B cell (primary cell): ENCODE results near the gene TBX6. TPM values are rescaled to one million over a fixed set of nuclear protein-coding genes. Genes with fewer than 3 reads are reported as not detected.
A peak's percentile ranks its signal among the peaks of the same experiment; 100 is the strongest.

ENCODE experiments used
- ATAC-seq: fragments of 200-7000 bp; cut with Tn5 transposase; one replicate; pipeline ENCODE4 v1.10.0; 2021; ENCODE audit warnings: low read depth, mild to moderate bottlenecking, moderate number of reproducible peaks, moderate library complexity
- CTCF ChIA-PET: fragments of 350-600 bp; sonication (Branson Sonifier 250); formaldehyde crosslinking; loops from one replicate; lab custom pipeline; 2021; ENCODE audit warnings: antibody characterized with exemption, inconsistent platforms; lab: Charles Lee
- POLR2A ChIA-PET: fragments of 350-600 bp; sonication (Branson Sonifier 250); formaldehyde crosslinking; loops from one replicate; lab custom pipeline; 2021; ENCODE audit warnings: antibody characterized with exemption; lab: Charles Lee
- DNase-seq: peaks from one replicate; pipeline ENCODE4 v3.0.0; 2013
- H2AFZ ChIP-seq: 2 replicates; pipeline ENCODE4 v1.6.1; 2012; ENCODE audit warnings: mild to moderate bottlenecking, low read depth, low read length; ENCODE audit not compliant: insufficient read depth, poor library complexity, severe bottlenecking
- H3K27ac ChIP-seq, 2 donors: 1 replicate in 1 of 2; 2 replicates in 1 of 2; pipeline ENCODE4 v1.5.1; 2012 to 2013; ENCODE audit warnings: low read length in 2 of 2, mild to moderate bottlenecking in 2 of 2, moderate library complexity in 1 of 2
- H3K27me3 ChIP-seq, 4 experiments: fragments of 200-600 bp in 1 of 4; sonication (generic) in 1 of 4; replicated peaks in 1 of 4; 1 replicate in 2 of 4; 2 replicates in 2 of 4; pipeline versions ENCODE4 v1.6.1 to v1.7.0; 2013 to 2016; ENCODE audit warnings: low read length in 3 of 4, mild to moderate bottlenecking in 2 of 4, mixed read lengths in 1 of 4, moderate library complexity in 1 of 4; ENCODE audit not compliant: insufficient read depth in 4 of 4, control insufficient read depth in 3 of 4; ENCODE audit errors: control extremely low read depth in 1 of 4
- H3K36me3 ChIP-seq, 2 experiments: replicated peaks in 1 of 2; 1 replicate in 1 of 2; 2 replicates in 1 of 2; pipeline versions ENCODE4 v1.6.1 to v1.7.1; 2013; ENCODE audit warnings: low read length in 1 of 2; ENCODE audit not compliant: insufficient read depth in 2 of 2, control insufficient read depth in 1 of 2; ENCODE audit errors: control extremely low read depth in 1 of 2, extremely low read depth in 1 of 2
- H3K4me1 ChIP-seq, 2 donors: fragments of 200-600 bp in 1 of 2; sonication (generic) in 1 of 2; 1 replicate in 1 of 2; 2 replicates in 1 of 2; pipeline versions ENCODE4 v1.5.1 to v1.6.1; 2013 to 2017; ENCODE audit warnings: low read length in 2 of 2; ENCODE audit not compliant: control insufficient read depth in 2 of 2, insufficient read depth in 2 of 2
- H3K4me2 ChIP-seq: replicated peaks from 2 replicates; pipeline ENCODE3; 2012; ENCODE audit warnings: mild to moderate bottlenecking, low read depth, low read length; ENCODE audit not compliant: poor library complexity, severe bottlenecking
- H3K4me3 ChIP-seq, 5 experiments: fragments of 200-600 bp in 1 of 5; sonication (generic) in 1 of 5; 1 replicate in 3 of 5; 2 replicates in 2 of 5; pipeline versions ENCODE4 v1.5.1 to v1.7.0; 2011 to 2016; ENCODE audit warnings: low read length in 4 of 5, mild to moderate bottlenecking in 4 of 5, low read depth in 2 of 5, control low read depth in 1 of 5, moderate library complexity in 1 of 5; ENCODE audit not compliant: insufficient read depth in 1 of 5; ENCODE audit errors: control extremely low read depth in 1 of 5, extremely low read depth in 1 of 5
- H3K79me2 ChIP-seq: fragments of 200-600 bp; sonication (generic); one replicate; pipeline ENCODE4 v1.6.0; 2016; ENCODE audit warnings: low read length; ENCODE audit not compliant: control insufficient read depth, insufficient read depth
- H3K9ac ChIP-seq: fragments of 200-600 bp; sonication (generic); 2 replicates; pipeline ENCODE4 v1.6.1; 2017; ENCODE audit warnings: mild to moderate bottlenecking, low read length, moderate library complexity
- H3K9me3 ChIP-seq, 3 donors: one replicate each; pipeline versions ENCODE4 v1.6.1 to v1.7.1; 2013; ENCODE audit warnings: low read length in 2 of 3; ENCODE audit not compliant: control insufficient read depth in 2 of 3, insufficient read depth in 1 of 3; ENCODE audit errors: control extremely low read depth in 1 of 3
- H4K20me1 ChIP-seq: 2 replicates; pipeline ENCODE4 v1.6.0; 2012; ENCODE audit warnings: mild to moderate bottlenecking, low read length; ENCODE audit not compliant: insufficient read depth, control insufficient read depth, poor library complexity, severe bottlenecking
- H3K27ac Mint-ChIP-seq: one replicate; pipeline ENCODE4 v1.8.0; 2021; ENCODE audit warnings: mixed read lengths
- H3K27me3 Mint-ChIP-seq: one replicate; pipeline ENCODE4 v1.8.0; 2021; ENCODE audit warnings: mixed read lengths
- H3K4me1 Mint-ChIP-seq: one replicate; pipeline ENCODE4 v1.8.0; 2021; ENCODE audit warnings: mixed read lengths
- H3K4me3 Mint-ChIP-seq: one replicate; pipeline ENCODE4 v1.8.0; 2021; ENCODE audit warnings: mixed read lengths
- H3K9me3 Mint-ChIP-seq: one replicate; pipeline ENCODE4 v1.8.0; 2022; ENCODE audit warnings: mixed read lengths; ENCODE audit not compliant: insufficient read depth
- EZH2 ChIP-seq: IDR thresholded peaks from 2 replicates; pipeline ENCODE4 v1.6.1; 2012; ENCODE audit warnings: borderline replicate concordance, low read depth, mild to moderate bottlenecking, moderate library complexity, low read length; ENCODE audit not compliant: insufficient read depth, poor library complexity, severe bottlenecking
- WGBS: methylation state at CpG from one replicate; pipeline ENCODE4 v1.1.5; 2013; ENCODE audit warnings: missing lambda C conversion rate; ENCODE audit not compliant: insufficient coverage; 5-methylcytosine and 5-hydroxymethylcytosine counted together
- intact Hi-C: fragments of 100-400 bp; cut with micrococcal nuclease; formaldehyde crosslinking; loops from one replicate; pipeline ENCODE4 v1.10.0; 2022
- polyA plus RNA-seq: library from polyadenylated mRNA; depleted of rRNA; stranded (reverse); fragments of >200 nt; gene quantifications from 2 replicates; pipeline ENCODE4 v1.2.3, GENCODE V29; 2012
- total RNA-seq, 2 donors: library from RNA; stranded (reverse); fragments of 120-200 nt in 1 of 2; gene quantifications; 1 replicate in 1 of 2; 2 replicates in 1 of 2; pipeline versions ENCODE4 v1.2.3 to v1.2.4, GENCODE V29; 2013 to 2022
- TF ChIP-seq, protein P1 (sequence below): fragments of 200-600 bp; IDR thresholded peaks from one replicate; pipeline ENCODE4 v1.8.0; 2022; ENCODE audit warnings: antibody characterized with exemption, mild to moderate bottlenecking

Gene TBX6
- total and polyA plus RNA-seq, 2 donors (not counting 1 experiment from before 2014, with no cell fraction given): 1.4 to 5.4 TPM

GRCh38 chr16:30112197-30113030, 20.7 kb upstream of the TBX6 start:
- H3K9me3 ChIP-seq: peaks cover 0 to 3% (median 0%) of the 10 kb centered on the region in 3 donors
- H3K4me1 ChIP-seq: peaks cover 0 to 5% of the 10 kb centered on the region in 2 donors
- no peak overlapping the region for H3K4me3 ChIP-seq
- ATAC-seq: peak; percentile 47
- H2AFZ ChIP-seq: no peak overlapping the region
- Mint-ChIP-seq H3K27ac (no peak overlapping the region), H3K27me3 (no peaks in the 10 kb centered on the region), H3K4me3 (no peak overlapping the region), H3K4me1 (peaks cover 4% of the 10 kb centered on the region), H3K9me3 (no peaks in the 10 kb centered on the region)
- CTCF ChIA-PET: interaction anchor here (0.6 to 5.5 kb wide), 11 partner anchors 8 to 297 kb away, joined by 3 to 27 read pairs (median 4); partner anchors contain the start of genes ALDOA, CORO1A and TBX6
- 87% methylated on average over 16 of the region's 29 CpGs for WGBS
- no peaks in the 10 kb centered on the region for H4K20me1 ChIP-seq
- TF ChIP-seq, protein P1, sequence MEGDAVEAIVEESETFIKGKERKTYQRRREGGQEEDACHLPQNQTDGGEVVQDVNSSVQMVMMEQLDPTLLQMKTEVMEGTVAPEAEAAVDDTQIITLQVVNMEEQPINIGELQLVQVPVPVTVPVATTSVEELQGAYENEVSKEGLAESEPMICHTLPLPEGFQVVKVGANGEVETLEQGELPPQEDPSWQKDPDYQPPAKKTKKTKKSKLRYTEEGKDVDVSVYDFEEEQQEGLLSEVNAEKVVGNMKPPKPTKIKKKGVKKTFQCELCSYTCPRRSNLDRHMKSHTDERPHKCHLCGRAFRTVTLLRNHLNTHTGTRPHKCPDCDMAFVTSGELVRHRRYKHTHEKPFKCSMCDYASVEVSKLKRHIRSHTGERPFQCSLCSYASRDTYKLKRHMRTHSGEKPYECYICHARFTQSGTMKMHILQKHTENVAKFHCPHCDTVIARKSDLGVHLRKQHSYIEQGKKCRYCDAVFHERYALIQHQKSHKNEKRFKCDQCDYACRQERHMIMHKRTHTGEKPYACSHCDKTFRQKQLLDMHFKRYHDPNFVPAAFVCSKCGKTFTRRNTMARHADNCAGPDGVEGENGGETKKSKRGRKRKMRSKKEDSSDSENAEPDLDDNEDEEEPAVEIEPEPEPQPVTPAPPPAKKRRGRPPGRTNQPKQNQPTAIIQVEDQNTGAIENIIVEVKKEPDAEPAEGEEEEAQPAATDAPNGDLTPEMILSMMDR: peak; percentile 43
- no peak for TF ChIP-seq EZH2
- peaks cover 8 to 28% of the 10 kb centered on the region in 2 experiments for H3K36me3 ChIP-seq
- no peak overlapping the region for H3K27ac ChIP-seq
- peak; percentile 59 for DNase-seq
- H3K27me3 ChIP-seq: no peaks in the 10 kb centered on the region
- intact Hi-C loops: no loop called here
- no peak overlapping the region for H3K4me2 ChIP-seq
- POLR2A ChIA-PET: interaction anchor here (0.6 to 1.2 kb wide), 3 partner anchors 18 to 72 kb away, joined by 3 read pairs; no protein-coding TSS in a partner anchor
- no peaks in the 10 kb centered on the region for H3K79me2 ChIP-seq
- no peak overlapping the region for H3K9ac ChIP-seq

DNA sequence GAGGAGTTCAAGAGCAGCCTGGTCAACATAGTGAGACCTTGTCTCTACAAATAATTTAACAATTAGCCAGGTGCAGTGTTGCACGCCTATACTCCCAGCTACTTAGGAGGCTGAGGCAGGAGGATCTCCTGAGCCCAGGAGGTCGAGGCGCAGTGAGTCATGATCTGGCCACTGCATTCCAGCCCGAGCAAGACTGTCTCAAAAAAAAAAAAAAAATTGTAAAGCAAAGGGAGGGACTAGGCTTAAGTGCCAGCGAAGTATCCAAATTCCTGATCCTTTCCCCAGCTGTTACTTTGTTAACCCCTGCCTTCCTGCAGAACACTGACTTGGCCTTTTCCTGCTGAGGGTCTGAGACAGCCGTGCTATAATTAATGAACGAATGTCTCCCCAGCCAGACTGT, 18.9 kb upstream of the TBX6 start:
- DNase-seq (no peak), ATAC-seq (no peak)
- H3K4me1 Mint-ChIP-seq: peaks cover 4% of the 10 kb centered on the region
- H4K20me1 ChIP-seq: no peaks in the 10 kb centered on the region
- H3K9me3 Mint-ChIP-seq: no peaks in the 10 kb centered on the region
- 92% methylated on average over 2 of the region's 7 CpGs for WGBS
- H3K9ac ChIP-seq: no peak overlapping the region
- TF ChIP-seq, protein P1: no peak
- no peak for TF ChIP-seq EZH2
- no peak overlapping the region for H3K4me3 Mint-ChIP-seq
- intact Hi-C loops: no loop called here
- H3K36me3 ChIP-seq: peaks cover 8 to 16% of the 10 kb centered on the region in 2 experiments
- CTCF ChIA-PET: interaction anchor here (0.7 to 5.5 kb wide), 3 partner anchors 18 to 518 kb away, joined by 3 to 27 read pairs (median 3); partner anchors contain the start of gene TBX6
- no peak overlapping the region for H3K27ac ChIP-seq
- no peaks in the 10 kb centered on the region for H3K27me3 ChIP-seq
- H3K4me2 ChIP-seq: no peak overlapping the region
- peaks cover 0 to 5% of the 10 kb centered on the region in 2 donors for H3K4me1 ChIP-seq
- no peaks in the 10 kb centered on the region for H3K79me2 ChIP-seq
- H2AFZ ChIP-seq: no peak overlapping the region
- H3K27ac Mint-ChIP-seq: no peak overlapping the region
- H3K27me3 Mint-ChIP-seq: no peaks in the 10 kb centered on the region
- no peak overlapping the region for H3K4me3 ChIP-seq
- POLR2A ChIA-PET: interaction anchor here (0.6 kb wide), 1 partner anchor 14 kb away, joined by 3 read pairs; no protein-coding TSS in a partner anchor
- H3K9me3 ChIP-seq: peaks cover 0 to 3% (median 0%) of the 10 kb centered on the region in 3 donors
